ENCODE measurements around the gene PDE6H. TPM values are rescaled to one million over a fixed set of nuclear protein-coding genes. Genes with fewer than 3 reads are reported as not detected.

Gene PDE6H
- total and polyA plus RNA-seq, 2 donors (not counting 3 experiments of a cell fraction or from before 2014, with no cell fraction given), result not detected

GRCh38 chr12:15005064-15005463 is 32.2 kb downstream of the PDE6H start:
- intact Hi-C loops (cut with micrococcal nuclease) (no loop called here), dilution Hi-C loops (cut with MboI; ENCODE audit: extremely low pct_ligation_motif_present, low sequenced_read_pairs) (no loop called here)
- peaks cover 37 to 66% of the 10 kb centered on the region in 2 experiments for H3K27me3 ChIP-seq (ENCODE audit: control insufficient read depth in 2 of 2, insufficient read depth in 2 of 2, low read length in 2 of 2)
- CTCF ChIA-PET, result interaction anchor here (1.0 kb wide), 1 partner anchor 9 kb away, joined by 3 read pairs; no protein-coding TSS in a partner anchor
- no peak overlapping the region for H3K4me2 ChIP-seq (ENCODE audit: insufficient read depth, low read length)
- no peak overlapping the region for H3K9ac ChIP-seq (replicated peaks; ENCODE audit: extremely low read depth, insufficient read depth, low read length)
- no peaks in the 10 kb centered on the region for H4K20me1 ChIP-seq (replicated peaks; ENCODE audit: control insufficient read depth, extremely low read depth, insufficient read depth, low read length)
- POLR2A ChIA-PET, result no interaction called here
- no peak overlapping the region for H3K4me3 ChIP-seq (replicated peaks in 1 of 3; ENCODE audit: insufficient read depth in 1 of 3, low read depth in 1 of 3, low read length in 3 of 3)
- H2AFZ ChIP-seq (ENCODE audit: low read depth, low read length), result no peak overlapping the region
- no peaks in the 10 kb centered on the region for H3K9me3 ChIP-seq (replicated peaks; ENCODE audit: control insufficient read depth, insufficient read depth, low read length)
- no peaks in the 10 kb centered on the region for H3K4me1 ChIP-seq (ENCODE audit: control insufficient read depth, extremely low read depth, insufficient read depth, low read length)
- no peak for TF ChIP-seq POLR2AphosphoS5 (IDR thresholded peaks at IDR 0.05; ENCODE audit: insufficient read depth, low read depth, low read length)
- TF ChIP-seq JUN (IDR thresholded peaks at IDR 0.05; ENCODE audit: borderline replicate concordance, insufficient read depth, insufficient read length, low read depth), result no peak
- TF ChIP-seq CTCF (IDR thresholded peaks at IDR 0.05; ENCODE audit: extremely low read depth in 1 of 2, insufficient read depth in 1 of 2, low read depth in 1 of 2, low read length in 2 of 2), result no peak
- no peak for TF ChIP-seq POLR2A (IDR thresholded peaks at IDR 0.05; ENCODE audit: low read depth, low read length)
- no peak for TF ChIP-seq MYC (IDR thresholded peaks at IDR 0.05; ENCODE audit: low read depth, low read length)
- no peak for TF ChIP-seq FOS (IDR thresholded peaks at IDR 0.05; ENCODE audit: borderline replicate concordance, insufficient read depth, low read length)
- no peak for TF ChIP-seq GATA2 (IDR thresholded peaks at IDR 0.05; ENCODE audit: insufficient read depth, insufficient read length, low read depth, low read length)
- TF ChIP-seq MAX (IDR thresholded peaks at IDR 0.05; ENCODE audit: insufficient read depth, insufficient read length), result no peak
- TF ChIP-seq EZH2 (IDR thresholded peaks at IDR 0.05; ENCODE audit: borderline replicate concordance, low read depth, low read length, severe bottlenecking), result no peak
- no peak for FAIRE-seq
- no peaks in the 10 kb centered on the region for H3K36me3 ChIP-seq (ENCODE audit: control insufficient read depth in 2 of 2, extremely low read depth in 1 of 2, insufficient read depth in 2 of 2, low read length in 2 of 2)
- BruUV-seq (replicated peaks), result no TSS peak
- no peaks in the 10 kb centered on the region for H3K79me2 ChIP-seq (ENCODE audit: control insufficient read depth, insufficient read depth, low read length)
- no peaks in the 10 kb centered on the region for H3K9me1 ChIP-seq (replicated peaks; ENCODE audit: control insufficient read depth, extremely low read depth, insufficient read depth, low read length)
- H3K27ac ChIP-seq (ENCODE audit: insufficient read depth, low read depth, low read length), result no peak overlapping the region
- no peak for DNase-seq (ENCODE audit: low read depth, low spot score)
